ENCODE results near the gene EPHA6.

EPHA6 gene

GRCh38 chr3:97721446-97721845 lies 907.1 kb downstream of the EPHA6 start:
- no peak for DNase-seq

GRCh38 chr3:97736928-97737327 lies 922.5 kb downstream of the EPHA6 start:
- no peak for DNase-seq

GRCh38 chr3:97738761-97739160 lies 924.4 kb downstream of the EPHA6 start:
- DNase-seq = no peak

DNA sequence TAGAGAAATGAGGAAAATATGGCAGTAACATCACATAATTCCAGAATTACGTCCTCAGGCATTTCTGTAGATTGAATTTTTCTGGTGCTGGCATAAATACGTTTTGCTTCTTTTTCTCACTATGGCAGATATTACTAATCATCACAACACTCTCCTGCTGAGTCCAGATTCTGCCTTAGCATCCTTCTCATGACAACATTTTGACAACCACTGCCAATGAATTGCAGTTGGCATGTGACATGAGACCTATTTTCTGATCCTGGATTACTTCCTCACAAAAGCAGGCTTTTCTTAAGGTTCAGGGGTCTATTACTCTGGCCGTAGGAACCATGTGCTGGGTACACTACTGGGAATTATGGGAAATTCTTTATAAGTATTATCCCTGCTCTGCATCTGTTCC lies 927.6 kb downstream of the EPHA6 start:
- DNase-seq = no peak

DNA sequence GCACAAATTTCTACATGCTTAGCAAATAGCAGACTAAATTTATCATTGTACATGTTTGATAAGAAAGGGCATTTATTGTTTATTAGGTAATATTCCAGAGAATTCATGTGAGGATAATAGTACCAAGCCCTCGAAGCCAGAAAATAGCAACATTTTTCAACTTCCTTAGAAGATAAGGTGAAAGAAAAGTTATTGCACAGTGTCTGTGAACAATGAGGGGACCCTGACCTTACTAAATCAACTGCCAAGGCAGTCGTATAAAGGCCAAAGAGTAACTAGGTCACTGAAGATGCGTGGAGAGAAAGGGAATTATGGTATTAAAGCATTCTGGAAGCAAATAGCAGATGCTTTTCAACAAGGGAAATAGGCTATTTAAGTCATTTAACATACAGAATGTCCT lies 929.9 kb downstream of the EPHA6 start:
- DNase-seq = no peak

GRCh38 chr3:97763586-97764406 lies 949.4 kb downstream of the EPHA6 start:
- no peak for DNase-seq

GRCh38 chr3:97764407-97765238 lies 950.2 kb downstream of the EPHA6 start, which contains the start of gene ARL6:
Gene ARL6, plus strand, starts transcription at chr3:97764758. Its CDS starts 3,350 bp downstream, at chr3:97768108.
- peak; percentile 93 for DNase-seq

- DNase-seq = peak; percentile 31
Observed at GRCh38 chr3:97765336-97765735, 950.9 kb downstream of the EPHA6 start.

DNA sequence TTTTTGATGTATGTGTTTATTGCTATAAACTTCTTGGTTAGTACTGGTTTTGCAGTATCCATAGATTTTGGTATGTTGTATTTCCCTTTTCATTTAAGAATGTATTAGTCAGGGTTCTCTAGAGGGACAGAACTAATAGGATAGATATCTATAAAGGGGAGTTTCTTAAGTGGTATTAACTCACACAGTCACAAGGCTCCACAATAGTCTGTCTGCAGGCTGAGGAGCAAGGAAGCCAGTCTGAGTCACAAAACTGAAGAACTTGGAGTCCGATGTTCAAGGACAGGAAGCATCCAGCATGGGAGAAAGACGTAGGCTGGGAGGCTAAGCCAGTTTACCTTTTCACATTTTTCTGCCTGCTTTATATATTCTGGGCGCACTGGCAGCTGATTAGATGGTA lies 958.5 kb downstream of the EPHA6 start:
- no peak for DNase-seq

- no peak for DNase-seq
Observed at GRCh38 chr3:97778152-97778551, 963.8 kb downstream of the EPHA6 start.

DNA sequence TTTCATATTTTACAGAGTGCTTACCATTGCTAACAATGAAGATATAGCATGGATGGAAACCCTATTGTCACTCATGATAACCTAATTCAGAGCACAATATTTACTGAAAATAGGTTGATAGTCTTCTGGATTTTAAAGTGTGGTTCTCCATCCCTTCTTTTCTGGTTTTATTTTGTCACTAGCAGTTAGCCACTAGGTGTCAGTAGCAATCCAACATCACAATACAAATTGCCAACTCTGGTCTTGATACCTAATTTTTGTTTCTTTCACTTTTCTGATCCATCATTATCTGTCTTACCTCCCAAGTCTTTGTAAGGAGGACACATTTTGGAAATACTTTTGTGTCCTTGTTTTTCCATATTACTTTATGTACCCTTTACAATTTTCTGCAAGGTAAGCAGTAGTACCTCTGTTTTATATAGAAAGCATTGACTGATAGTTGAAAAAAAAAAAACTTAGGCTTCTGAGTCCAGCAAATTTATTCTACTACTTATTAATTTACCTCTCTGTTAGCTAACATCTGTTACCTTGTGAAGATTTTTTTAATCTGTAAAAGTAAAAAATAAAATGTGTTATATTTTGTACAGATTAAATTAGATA lies 979.1 kb downstream of the EPHA6 start:
- peak; percentile 80 for DNase-seq

DNA sequence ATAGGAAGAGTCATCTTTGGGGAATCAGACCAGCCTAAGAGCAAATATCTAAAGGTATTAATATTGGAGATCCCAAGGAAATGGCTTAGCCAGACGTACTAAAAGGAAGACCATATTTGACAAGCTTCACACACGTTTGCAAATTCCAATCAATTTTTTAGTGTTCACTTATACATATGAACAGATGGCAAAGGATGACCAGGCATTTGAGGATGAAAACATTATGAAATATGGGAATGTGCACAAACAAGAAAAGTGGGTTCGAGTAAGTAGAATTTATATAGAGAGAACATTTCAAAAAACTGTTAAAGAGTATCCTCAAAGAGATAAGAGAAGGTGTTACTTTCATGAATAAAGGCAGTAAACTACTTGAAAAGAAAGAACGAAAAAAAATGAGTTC lies 981.6 kb downstream of the EPHA6 start:
- DNase-seq = no peak

Data from OCI-M1 (cell line).